Measurements from ENCODE around the gene B4GALT1. TPM values are rescaled to one million over a fixed set of nuclear protein-coding genes. Genes with fewer than 3 reads are reported as not detected.

B4GALT1 gene
- total and polyA plus RNA-seq, 2 of the 8 experiments (the other 6 are each of a cell fraction or from before 2014, with no cell fraction given): 12.8 to 18.2 TPM

DNA sequence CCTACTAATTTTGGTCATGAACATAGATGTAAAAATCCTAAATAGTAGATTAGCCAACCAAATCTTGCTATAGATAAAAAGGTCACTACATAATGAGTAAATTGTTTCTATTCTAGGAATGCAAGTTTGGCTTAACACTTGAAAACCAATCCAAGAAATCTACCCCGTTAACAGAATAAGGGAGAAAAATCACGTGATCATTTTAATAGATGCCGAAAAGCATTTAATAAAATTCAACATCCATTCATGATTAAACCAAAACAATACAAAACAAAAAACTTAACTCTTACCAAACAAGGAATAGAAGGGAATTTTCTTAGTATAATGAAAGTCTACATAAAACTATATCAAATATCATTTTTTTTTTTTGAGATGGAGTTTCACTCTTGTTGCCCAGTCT lies 69.9 kb downstream of the B4GALT1 start:
- Histone ChIP-seq H4K20me1 (replicated peaks in 1 of 2; ENCODE audit: control insufficient read depth in 1 of 2, insufficient read depth in 2 of 2, low read length in 2 of 2) (no peaks in the 10 kb centered on the region), H2AK5ac (ENCODE audit: low read depth, low read length) (no peak overlapping the region), H3K79me1 (ENCODE audit: low read depth, low read length) (no peaks in the 10 kb centered on the region), H3K27me3 (replicated peaks in 1 of 4; ENCODE audit: control insufficient read depth in 3 of 4, extremely low read depth in 1 of 4, insufficient read depth in 3 of 4, low read length in 3 of 4) (no peaks in the 10 kb centered on the region), H3K27ac (ENCODE audit: low read depth, low read length) (no peak overlapping the region), H2AFZ (ENCODE audit: low read length) (no peak overlapping the region), H2BK120ac (replicated peaks; ENCODE audit: low read depth, low read length) (no peak overlapping the region), H4K91ac (replicated peaks; ENCODE audit: insufficient read length, low read length) (no peak overlapping the region), H3K23me2 (ENCODE audit: low read depth, low read length) (no peaks in the 10 kb centered on the region), H3K79me2 (ENCODE audit: control insufficient read depth in 1 of 2, insufficient read depth in 2 of 2, low read length in 2 of 2) (no peaks in the 10 kb centered on the region), H3K9ac (replicated peaks in 1 of 4; ENCODE audit: extremely low read depth in 1 of 4, low read depth in 3 of 4, low read length in 3 of 4) (no peak overlapping the region), H2BK12ac (ENCODE audit: low read depth, low read length) (no peak overlapping the region), H2BK5ac (ENCODE audit: low read depth, low read length) (no peak overlapping the region), H3K4me1 (replicated peaks in 1 of 4; ENCODE audit: control insufficient read depth in 3 of 4, insufficient read depth in 4 of 4, low read length in 3 of 4) (no peaks in the 10 kb centered on the region), H3K23ac (ENCODE audit: insufficient read length) (no peak overlapping the region), H4K5ac (ENCODE audit: insufficient read length, low read depth, low read length) (no peak overlapping the region), H3K4me2 (ENCODE audit: insufficient read depth in 1 of 2, low read depth in 2 of 2, low read length in 2 of 2) (no peak overlapping the region), H4K8ac (ENCODE audit: extremely low read depth, insufficient read depth, low read length) (no peak overlapping the region), H3K18ac (ENCODE audit: extremely low read depth, low read length) (no peak overlapping the region), H3K36me3 (ENCODE audit: control insufficient read depth in 2 of 4, insufficient read depth in 4 of 4, low read length in 3 of 4) (no peaks in the 10 kb centered on the region), H3K4ac (replicated peaks; ENCODE audit: insufficient read length, low read depth, low read length) (no peak overlapping the region), H3K14ac (ENCODE audit: insufficient read length) (no peak overlapping the region), H2BK15ac (ENCODE audit: low read length) (no peak overlapping the region), H3K9me3 (ENCODE audit: insufficient read depth in 2 of 2, low read depth in 1 of 2, low read length in 1 of 2) (no peaks in the 10 kb centered on the region), H2BK20ac (ENCODE audit: low read length) (no peak overlapping the region), H3K4me3 (ENCODE audit: extremely low read depth in 1 of 4, insufficient read depth in 2 of 4, low read depth in 3 of 4, low read length in 4 of 4) (no peak overlapping the region), H3K56ac (replicated peaks; ENCODE audit: insufficient read length, low read depth, low read length) (no peak overlapping the region)
- DNase-seq (ENCODE audit: low read depth in 1 of 2, low spot score in 2 of 2): no peak
- WGBS, 2 experiments (ENCODE audit: extremely low coverage in 1 of 2, insufficient coverage in 1 of 2, insufficient read length in 1 of 2, insufficient replicate concordance in 2 of 2, low coverage in 1 of 2, low lambda C conversion rate in 2 of 2, missing lambda C conversion rate in 1 of 2): 90% methylated on average over 3 of the region's 3 CpGs; no CpG with 5 or more reads in 1 of the 2 experiments
- no peak for FAIRE-seq
- CTCF ChIA-PET (ENCODE audit: partially characterized antibody): no interaction called here
- POLR2A ChIA-PET (ENCODE audit: partially characterized antibody): no interaction called here
- no peak for TF ChIP-seq CEBPB (IDR thresholded peaks at IDR 0.05; ENCODE audit: low read depth, low read length)
- TF ChIP-seq CHD1 (IDR thresholded peaks at IDR 0.05; ENCODE audit: low read depth, low read length): no peak
- no peak for TF ChIP-seq USF2 (IDR thresholded peaks at IDR 0.05; ENCODE audit: low read length)
- no peak for TF ChIP-seq BACH1 (IDR thresholded peaks at IDR 0.05; ENCODE audit: low read length)
- no peak for TF ChIP-seq RAD21 (IDR thresholded peaks at IDR 0.05 in 1 of 2, conservative IDR thresholded peaks at IDR 0.05 in 1 of 2; ENCODE audit: low read depth in 2 of 2, low read length in 2 of 2)
- no peak for TF ChIP-seq EGR1 (IDR thresholded peaks at IDR 0.05; ENCODE audit: borderline replicate concordance, low read depth, low read length)
- no peak for TF ChIP-seq CBX5 (IDR thresholded peaks at IDR 0.05; ENCODE audit: low read depth, low read length)
- no peak for TF ChIP-seq JUN (IDR thresholded peaks at IDR 0.05; ENCODE audit: low read depth, low read length)
- TF ChIP-seq SP1 (IDR thresholded peaks at IDR 0.05; ENCODE audit: low read depth, low read length): no peak
- no peak for TF ChIP-seq SP2 (IDR thresholded peaks at IDR 0.05; ENCODE audit: low read length)
- TF ChIP-seq BRCA1 (IDR thresholded peaks at IDR 0.05; ENCODE audit: low read depth, low read length): no peak
- TF ChIP-seq, protein P1, sequence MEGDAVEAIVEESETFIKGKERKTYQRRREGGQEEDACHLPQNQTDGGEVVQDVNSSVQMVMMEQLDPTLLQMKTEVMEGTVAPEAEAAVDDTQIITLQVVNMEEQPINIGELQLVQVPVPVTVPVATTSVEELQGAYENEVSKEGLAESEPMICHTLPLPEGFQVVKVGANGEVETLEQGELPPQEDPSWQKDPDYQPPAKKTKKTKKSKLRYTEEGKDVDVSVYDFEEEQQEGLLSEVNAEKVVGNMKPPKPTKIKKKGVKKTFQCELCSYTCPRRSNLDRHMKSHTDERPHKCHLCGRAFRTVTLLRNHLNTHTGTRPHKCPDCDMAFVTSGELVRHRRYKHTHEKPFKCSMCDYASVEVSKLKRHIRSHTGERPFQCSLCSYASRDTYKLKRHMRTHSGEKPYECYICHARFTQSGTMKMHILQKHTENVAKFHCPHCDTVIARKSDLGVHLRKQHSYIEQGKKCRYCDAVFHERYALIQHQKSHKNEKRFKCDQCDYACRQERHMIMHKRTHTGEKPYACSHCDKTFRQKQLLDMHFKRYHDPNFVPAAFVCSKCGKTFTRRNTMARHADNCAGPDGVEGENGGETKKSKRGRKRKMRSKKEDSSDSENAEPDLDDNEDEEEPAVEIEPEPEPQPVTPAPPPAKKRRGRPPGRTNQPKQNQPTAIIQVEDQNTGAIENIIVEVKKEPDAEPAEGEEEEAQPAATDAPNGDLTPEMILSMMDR (IDR thresholded peaks at IDR 0.05; ENCODE audit: control extremely low read depth in 1 of 3, insufficient read depth in 1 of 3, low read depth in 1 of 3, low read length in 3 of 3): no peak
